ENCODE results near the gene ZNF613.
"Not testable (repeated sequence)": the region's sequence is repeated elsewhere in the genome, so short reads cannot be mapped to it uniquely, and the experiment has no call there.

ZNF613 gene

DNA sequence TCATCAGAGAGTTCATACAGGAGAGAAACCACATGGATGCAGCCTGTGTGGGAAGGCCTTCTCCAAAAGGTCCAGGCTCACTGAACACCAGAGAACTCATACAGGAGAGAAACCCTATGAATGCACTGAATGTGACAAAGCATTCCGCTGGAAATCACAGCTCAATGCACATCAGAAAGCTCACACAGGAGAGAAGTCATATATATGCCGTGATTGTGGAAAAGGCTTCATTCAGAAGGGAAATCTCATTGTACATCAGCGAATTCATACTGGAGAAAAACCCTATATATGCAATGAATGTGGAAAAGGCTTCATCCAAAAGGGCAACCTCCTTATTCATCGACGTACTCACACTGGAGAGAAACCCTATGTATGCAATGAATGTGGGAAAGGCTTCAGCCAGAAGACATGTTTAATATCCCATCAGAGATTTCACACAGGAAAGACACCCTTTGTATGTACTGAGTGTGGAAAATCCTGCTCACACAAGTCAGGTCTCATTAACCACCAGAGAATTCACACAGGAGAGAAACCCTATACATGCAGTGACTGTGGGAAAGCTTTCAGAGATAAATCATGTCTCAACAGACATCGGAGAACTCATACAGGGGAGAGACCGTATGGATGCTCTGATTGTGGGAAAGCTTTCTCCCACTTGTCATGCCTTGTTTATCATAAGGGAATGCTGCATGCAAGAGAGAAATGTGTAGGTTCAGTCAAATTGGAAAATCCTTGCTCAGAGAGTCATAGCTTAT lies 17.7 kb downstream of the ZNF613 start:
- no peak for ATAC-seq (ENCODE audit: insufficient read depth, low read depth)
- H3K4me3 ChIP-seq (ENCODE audit: low read depth in 1 of 2, low read length in 2 of 2): no peak overlapping the region
- H3K27me3 ChIP-seq (ENCODE audit: insufficient read depth, low read length, poor library complexity): no peaks in the 10 kb centered on the region
- TF ChIP-seq EZH2 (IDR thresholded peaks at IDR 0.05; ENCODE audit: borderline replicate concordance, low read depth, low read length, severe bottlenecking) (no peak), CTCF (IDR thresholded peaks at IDR 0.05; ENCODE audit: borderline replicate concordance, extremely low read depth, low read length, poor library complexity, severe bottlenecking) (no peak)
- DNase-seq: no peak
- H3K36me3 ChIP-seq (ENCODE audit: insufficient read depth, low read length): peaks cover 57% of the 10 kb centered on the region
- no peak overlapping the region for H3K27ac ChIP-seq (ENCODE audit: low read length)
- H3K79me2 ChIP-seq (ENCODE audit: insufficient read depth, low read length): no peaks in the 10 kb centered on the region
- no peaks in the 10 kb centered on the region for H4K20me1 ChIP-seq (ENCODE audit: insufficient read depth, low read length)
- peaks cover 79% of the 10 kb centered on the region for H3K9me3 ChIP-seq (ENCODE audit: insufficient read depth, low read length, severe bottlenecking)
- H2AFZ ChIP-seq (ENCODE audit: low read depth, low read length): no peak overlapping the region
- H3K4me1 ChIP-seq (ENCODE audit: insufficient read depth, low read length): no peaks in the 10 kb centered on the region
- no peak overlapping the region for H3K4me2 ChIP-seq (ENCODE audit: insufficient read depth, low read length)
- no peak overlapping the region for H3K9ac ChIP-seq (ENCODE audit: low read depth, low read length)

DNA sequence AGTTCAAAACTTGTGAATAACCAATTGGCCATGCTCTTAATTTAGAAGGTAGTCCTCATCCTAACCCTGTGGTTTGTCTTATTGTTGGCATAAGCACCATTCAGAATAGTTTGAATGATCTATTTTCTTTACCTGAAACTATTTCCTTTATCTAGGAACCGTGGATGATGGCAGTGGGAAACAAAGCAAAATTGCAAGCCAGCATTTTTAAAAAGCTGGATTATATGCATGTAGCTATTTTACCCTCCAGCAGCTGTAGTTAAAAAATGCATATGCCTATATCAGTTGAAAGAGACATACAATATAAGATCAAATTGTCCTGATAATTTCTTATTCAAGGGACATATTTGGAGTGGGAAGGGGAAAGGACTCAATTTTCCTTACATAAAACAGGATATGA lies 19.3 kb downstream of the ZNF613 start:
- no peaks in the 10 kb centered on the region for H3K4me1 ChIP-seq (ENCODE audit: insufficient read depth, low read length)
- ATAC-seq (ENCODE audit: insufficient read depth, low read depth): no peak

GRCh38 chr19:51948975-51949374 lies 21.7 kb downstream of the ZNF613 start:
- no peak overlapping the region for H3K4me2 ChIP-seq (ENCODE audit: insufficient read depth, low read length)
- TF ChIP-seq CTCF (IDR thresholded peaks at IDR 0.05; ENCODE audit: borderline replicate concordance, extremely low read depth, low read length, poor library complexity, severe bottlenecking) (no peak), EZH2 (IDR thresholded peaks at IDR 0.05; ENCODE audit: borderline replicate concordance, low read depth, low read length, severe bottlenecking) (no peak)
- no peak overlapping the region for H3K4me3 ChIP-seq (ENCODE audit: low read depth in 1 of 2, low read length in 2 of 2)
- no peaks in the 10 kb centered on the region for H3K4me1 ChIP-seq (ENCODE audit: insufficient read depth, low read length)
- no peaks in the 10 kb centered on the region for H3K27me3 ChIP-seq (ENCODE audit: insufficient read depth, low read length, poor library complexity)
- ATAC-seq (ENCODE audit: insufficient read depth, low read depth): no peak
- DNase-seq: no peak
- no peaks in the 10 kb centered on the region for H4K20me1 ChIP-seq (ENCODE audit: insufficient read depth, low read length)
- H3K9me3 ChIP-seq (ENCODE audit: insufficient read depth, low read length, severe bottlenecking): peaks cover 57% of the 10 kb centered on the region
- peaks cover 17% of the 10 kb centered on the region for H3K36me3 ChIP-seq (ENCODE audit: insufficient read depth, low read length)
- H3K9ac ChIP-seq (ENCODE audit: low read depth, low read length): no peak overlapping the region
- H3K27ac ChIP-seq (ENCODE audit: low read length): no peak overlapping the region
- H3K79me2 ChIP-seq (ENCODE audit: insufficient read depth, low read length): no peaks in the 10 kb centered on the region
- H2AFZ ChIP-seq (ENCODE audit: low read depth, low read length): no peak overlapping the region

More for the DNA sequence above, 19.3 kb downstream of the ZNF613 start:
- Histone ChIP-seq H3K4me2 (ENCODE audit: insufficient read depth, low read length) (no peak overlapping the region), H3K27ac (ENCODE audit: low read length) (no peak overlapping the region), H3K27me3 (ENCODE audit: insufficient read depth, low read length, poor library complexity) (no peaks in the 10 kb centered on the region), H3K36me3 (ENCODE audit: insufficient read depth, low read length) (peaks cover 41% of the 10 kb centered on the region), H3K9ac (ENCODE audit: low read depth, low read length) (no peak overlapping the region), H2AFZ (ENCODE audit: low read depth, low read length) (no peak overlapping the region), H3K79me2 (ENCODE audit: insufficient read depth, low read length) (no peaks in the 10 kb centered on the region), H3K9me3 (ENCODE audit: insufficient read depth, low read length, severe bottlenecking) (peaks cover 71% of the 10 kb centered on the region), H3K4me3 (ENCODE audit: low read depth in 1 of 2, low read length in 2 of 2) (no peak overlapping the region), H4K20me1 (ENCODE audit: insufficient read depth, low read length) (no peaks in the 10 kb centered on the region)
- no peak for DNase-seq
- TF ChIP-seq EZH2 (IDR thresholded peaks at IDR 0.05; ENCODE audit: borderline replicate concordance, low read depth, low read length, severe bottlenecking) (no peak), CTCF (IDR thresholded peaks at IDR 0.05; ENCODE audit: borderline replicate concordance, extremely low read depth, low read length, poor library complexity, severe bottlenecking) (no peak)

DNA sequence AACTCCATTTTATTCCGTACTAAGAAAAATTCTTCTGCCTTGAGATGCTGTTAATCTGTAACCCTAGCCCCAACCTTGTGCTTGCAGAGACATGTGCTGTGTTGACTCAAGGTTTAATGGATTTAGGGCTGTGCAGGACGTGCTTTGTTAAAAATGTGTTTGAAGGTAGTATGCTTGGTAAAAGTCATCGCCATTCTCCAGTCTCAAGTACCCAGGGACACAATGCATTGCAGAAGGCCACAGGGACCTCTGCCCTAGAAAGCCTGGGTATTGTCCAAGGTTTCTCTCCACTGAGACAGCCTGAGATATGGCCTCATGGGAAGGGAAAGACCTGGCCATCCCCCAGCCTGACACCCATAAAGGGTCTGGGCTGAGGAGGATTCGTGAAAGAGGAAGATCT lies 30.6 kb downstream of the ZNF613 start:
- not testable (repeated sequence) for H3K4me2 ChIP-seq (ENCODE audit: insufficient read depth, low read length); ATAC-seq (ENCODE audit: insufficient read depth, low read depth); H3K4me3 ChIP-seq (ENCODE audit: low read depth in 1 of 2, low read length in 2 of 2); H3K27me3 ChIP-seq (ENCODE audit: insufficient read depth, low read length, poor library complexity); H3K79me2 ChIP-seq (ENCODE audit: insufficient read depth, low read length); H3K9ac ChIP-seq (ENCODE audit: low read depth, low read length); H4K20me1 ChIP-seq (ENCODE audit: insufficient read depth, low read length); H3K36me3 ChIP-seq (ENCODE audit: insufficient read depth, low read length); H2AFZ ChIP-seq (ENCODE audit: low read depth, low read length); H3K4me1 ChIP-seq (ENCODE audit: insufficient read depth, low read length); H3K9me3 ChIP-seq (ENCODE audit: insufficient read depth, low read length, severe bottlenecking); DNase-seq; H3K27ac ChIP-seq (ENCODE audit: low read length)
